Measurements from ENCODE around the gene RNF220. TPM values are rescaled to one million over a fixed set of nuclear protein-coding genes. Genes with fewer than 3 reads are reported as not detected.
A peak's percentile ranks its signal among the peaks of the same experiment; 100 is the strongest.

RNF220 gene
- total RNA-seq, 1 experiment from 2014 or later = 57.4 TPM

DNA sequence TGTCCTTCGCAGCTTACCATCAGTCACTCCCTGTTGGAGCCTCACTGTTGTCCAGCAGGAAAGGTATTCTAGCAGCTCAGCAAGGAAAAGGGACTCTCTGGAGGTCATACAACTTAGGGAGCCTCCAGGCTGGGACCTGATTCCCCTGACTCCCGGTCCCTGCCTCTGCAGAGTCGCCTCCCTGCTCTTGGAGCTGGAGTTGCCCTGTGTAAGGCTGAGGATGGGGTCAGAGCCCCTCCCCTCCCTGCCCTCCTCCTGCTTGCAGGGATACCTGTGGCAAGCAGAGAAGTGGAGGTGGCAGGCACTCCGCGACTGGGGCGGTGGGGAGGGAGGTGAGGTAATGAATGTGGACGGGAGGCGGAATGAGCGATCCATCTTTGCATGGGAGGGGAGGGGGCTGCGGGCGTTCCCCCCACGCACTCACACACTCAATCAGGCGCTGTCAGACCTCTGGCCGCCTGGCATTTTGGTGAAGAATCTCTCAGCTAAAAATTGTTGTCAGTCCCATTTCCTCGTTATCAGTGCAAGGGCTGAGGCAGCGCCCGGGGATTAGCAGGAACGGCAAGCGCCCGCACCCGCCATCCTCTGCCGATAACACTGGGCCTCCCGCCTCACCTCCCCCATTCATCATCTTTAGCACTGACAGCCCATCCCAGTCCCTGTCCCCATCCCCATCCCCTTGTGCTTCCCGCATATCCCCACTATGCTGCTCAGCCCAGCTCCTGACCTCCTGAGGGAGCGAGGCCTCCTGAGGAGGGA is 204.9 kb downstream of the RNF220 start:
- no peak for DNase-seq (ENCODE audit: low spot score)

GRCh38 chr1:44610527-44611148 is 205.6 kb downstream of the RNF220 start:
- no peak for DNase-seq (ENCODE audit: low spot score)

- no peak for DNase-seq (ENCODE audit: low spot score)
Measured at GRCh38 chr1:44611419-44611818, 206.4 kb downstream of the RNF220 start.

- no peak for DNase-seq (ENCODE audit: low spot score)
Measured at GRCh38 chr1:44611866-44612265, 206.8 kb downstream of the RNF220 start.

DNA sequence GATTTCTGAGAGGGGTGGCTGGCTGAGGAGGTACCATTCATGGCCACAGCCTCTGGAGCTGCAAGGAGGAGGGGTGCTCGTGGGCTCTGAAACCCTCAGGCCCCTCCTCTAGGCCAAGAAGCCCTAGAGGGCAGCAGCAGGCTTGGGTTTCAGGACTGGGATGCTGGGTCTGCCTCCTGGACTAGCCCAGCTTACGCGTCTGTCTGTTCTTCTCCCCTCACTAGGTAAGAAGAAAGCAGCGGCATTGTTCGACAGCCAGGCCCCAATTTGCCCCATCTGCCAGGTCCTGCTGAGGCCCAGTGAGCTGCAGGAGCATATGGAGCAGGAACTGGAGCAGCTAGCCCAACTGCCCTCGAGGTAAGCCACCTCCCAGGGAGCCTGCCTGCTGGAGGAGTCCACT is 208.9 kb downstream of the RNF220 start:
- no peak for DNase-seq (ENCODE audit: low spot score)

DNA sequence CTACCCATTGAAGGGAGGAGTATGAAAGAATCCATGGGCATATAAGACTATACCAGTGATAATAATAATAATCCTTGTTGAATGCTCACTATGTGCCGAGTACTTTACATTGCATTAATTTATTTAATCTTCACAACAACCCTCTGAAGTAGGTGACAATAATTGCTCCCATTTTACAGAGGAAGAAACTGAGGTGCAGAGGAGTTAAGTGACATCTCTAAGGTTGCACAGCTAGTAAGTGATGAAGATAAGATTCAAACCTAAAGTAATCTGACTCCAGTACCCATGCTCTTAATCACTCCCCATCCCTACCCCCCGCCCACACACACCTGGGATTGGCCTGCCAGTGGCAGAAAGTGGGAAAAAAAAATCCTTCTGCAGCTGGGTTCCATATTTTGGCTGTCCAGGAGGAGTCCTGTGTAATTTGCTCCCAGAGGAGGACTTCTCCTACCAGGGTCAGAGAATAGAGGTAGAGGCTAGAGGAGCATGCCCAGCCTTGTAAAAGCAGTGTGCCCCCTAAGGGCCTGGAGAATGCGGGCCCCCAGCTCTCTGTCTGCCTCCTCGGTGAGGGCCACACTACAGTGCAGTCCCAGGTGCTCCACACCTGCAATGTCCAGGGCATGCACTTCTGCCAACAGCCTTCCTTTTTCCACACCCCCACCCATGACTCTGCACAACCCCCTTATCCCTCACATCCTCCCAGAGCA is 211.4 kb downstream of the RNF220 start:
- DNase-seq (ENCODE audit: low spot score) = no peak

GRCh38 chr1:44616991-44617702 is 212.1 kb downstream of the RNF220 start:
- DNase-seq (ENCODE audit: low spot score) = peak; percentile 28

DNA sequence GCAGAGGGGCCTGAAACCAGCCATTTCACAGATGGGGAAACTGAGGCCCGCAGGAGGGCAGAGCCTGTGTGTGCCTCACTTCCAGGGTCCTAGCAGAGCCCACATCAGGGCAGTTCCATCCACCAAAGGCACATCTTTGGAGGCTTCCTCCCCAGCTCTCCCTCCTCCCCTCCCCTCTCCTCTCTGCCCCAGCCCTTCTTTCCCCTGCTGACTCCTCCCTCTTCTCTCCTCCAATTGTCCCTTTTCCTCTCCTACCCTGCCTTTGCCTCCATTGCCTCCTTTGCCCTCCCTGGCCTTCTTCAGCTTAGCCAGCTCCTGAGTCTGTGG is 212.6 kb downstream of the RNF220 start:
- DNase-seq (ENCODE audit: low spot score) = no peak

GRCh38 chr1:44619261-44619900 is 214.3 kb downstream of the RNF220 start:
- DNase-seq (ENCODE audit: low spot score) = peak; percentile 79

DNA sequence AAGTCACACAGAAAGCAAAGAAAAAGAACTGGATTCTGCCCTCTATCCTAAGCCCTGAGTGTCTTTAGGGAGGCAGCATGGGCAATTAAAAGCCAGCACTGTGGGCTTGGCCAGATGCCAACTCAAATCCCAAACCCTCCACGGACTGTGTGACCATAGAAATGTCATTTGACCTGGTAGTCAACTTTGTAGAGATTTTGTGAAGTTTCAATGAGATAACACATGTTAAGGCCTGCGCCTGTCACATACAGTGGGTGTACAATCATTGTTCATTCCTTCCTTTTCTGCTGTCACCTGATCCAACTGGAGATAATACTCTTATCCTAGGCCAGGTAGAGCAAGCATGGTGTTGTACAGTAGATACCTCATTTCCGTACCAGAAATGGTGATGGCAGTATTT is 215.0 kb downstream of the RNF220 start:
- DNase-seq (ENCODE audit: low spot score) = no peak

GRCh38 chr1:44621841-44622286 is 216.8 kb downstream of the RNF220 start:
- DNase-seq (ENCODE audit: low spot score) = no peak

- DNase-seq (ENCODE audit: low spot score) = no peak
Measured at GRCh38 chr1:44624268-44624901, 219.3 kb downstream of the RNF220 start.

- no peak for DNase-seq (ENCODE audit: low spot score)
Measured at GRCh38 chr1:44625348-44625747, 220.3 kb downstream of the RNF220 start.

- DNase-seq (ENCODE audit: low spot score) = peak; percentile 87
Measured at GRCh38 chr1:44628962-44629756, 224.1 kb downstream of the RNF220 start.

DNA sequence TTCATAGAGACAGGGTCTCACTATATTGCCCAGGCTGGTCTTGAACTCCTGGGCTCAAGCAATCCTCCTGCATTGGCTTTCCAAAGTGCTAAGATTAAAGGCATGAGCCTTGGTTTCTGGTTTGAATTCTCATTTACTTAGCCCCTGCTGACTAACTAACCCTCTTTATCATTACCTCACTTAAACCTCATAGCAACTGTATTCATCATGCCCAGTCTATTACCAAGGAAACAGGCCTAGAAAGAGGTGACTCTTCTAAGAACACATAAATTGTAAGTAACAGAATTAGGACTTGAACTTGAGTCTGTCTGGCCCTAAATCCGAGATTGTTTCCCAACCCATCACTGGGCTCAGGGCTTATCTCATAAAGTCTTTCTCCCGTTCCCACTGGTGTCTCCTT is 225.1 kb downstream of the RNF220 start:
- DNase-seq (ENCODE audit: low spot score) = no peak

DNA sequence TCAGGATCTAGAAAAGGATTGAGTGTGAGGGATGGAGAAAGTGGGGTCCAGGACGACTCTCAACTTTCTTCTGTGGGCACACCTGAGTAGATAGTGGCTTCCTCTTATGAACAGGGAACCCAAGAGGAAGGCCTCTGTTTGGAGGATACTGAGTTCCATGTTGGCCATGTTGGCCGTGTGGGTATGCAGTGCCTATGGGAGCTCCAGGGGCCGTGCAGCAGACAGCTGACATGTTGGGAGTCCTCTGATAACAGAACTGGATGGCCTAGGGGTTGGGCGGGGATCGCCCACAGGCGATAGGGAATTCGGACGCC is 226.2 kb downstream of the RNF220 start:
- no peak for DNase-seq (ENCODE audit: low spot score)

DNA sequence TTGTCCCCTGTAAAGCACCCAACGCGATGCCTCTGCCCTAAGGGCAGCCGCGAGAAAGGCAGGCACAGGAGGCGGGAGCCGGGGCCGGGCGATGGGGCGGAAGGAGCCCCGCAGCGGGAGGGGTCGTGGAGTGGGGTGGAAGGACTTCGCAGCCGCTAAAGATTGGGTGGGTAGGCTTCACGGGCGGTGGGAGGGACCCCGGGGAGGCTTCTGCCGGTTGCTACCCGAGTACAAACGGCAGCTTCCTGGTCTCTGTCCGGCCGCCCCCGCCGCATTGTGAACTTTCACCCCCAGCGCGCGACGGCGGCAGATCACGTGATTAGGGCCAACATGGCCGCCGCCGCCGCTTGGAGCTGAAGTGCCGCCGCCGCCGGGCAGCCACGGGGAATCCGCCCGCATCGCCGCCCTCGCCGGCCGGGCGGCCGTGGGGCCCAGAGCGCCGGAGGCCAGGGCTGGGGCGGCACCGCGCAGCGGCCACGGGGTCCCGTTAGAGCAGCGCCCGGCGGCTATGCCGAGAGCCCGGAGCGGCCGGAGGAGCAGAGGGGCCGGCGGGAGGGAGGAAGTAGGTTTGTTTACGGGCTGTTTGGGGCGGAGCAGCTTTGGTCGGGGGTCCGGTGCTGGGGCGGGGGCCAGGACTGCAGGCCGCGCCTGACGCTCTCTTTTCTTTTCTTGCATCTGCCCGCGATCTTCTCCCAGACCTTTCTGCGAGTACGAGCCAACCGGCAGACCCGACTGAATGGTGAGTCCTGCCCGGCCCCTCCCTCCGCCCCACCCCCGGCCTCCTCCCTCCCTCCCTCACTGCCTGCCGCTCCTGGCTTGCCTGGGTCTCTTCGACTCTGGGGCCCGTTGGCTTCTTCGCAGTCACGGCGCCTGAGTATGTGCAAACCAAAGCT is 226.8 kb downstream of the RNF220 start:
- DNase-seq (ENCODE audit: low spot score) = peak; percentile 68

DNA sequence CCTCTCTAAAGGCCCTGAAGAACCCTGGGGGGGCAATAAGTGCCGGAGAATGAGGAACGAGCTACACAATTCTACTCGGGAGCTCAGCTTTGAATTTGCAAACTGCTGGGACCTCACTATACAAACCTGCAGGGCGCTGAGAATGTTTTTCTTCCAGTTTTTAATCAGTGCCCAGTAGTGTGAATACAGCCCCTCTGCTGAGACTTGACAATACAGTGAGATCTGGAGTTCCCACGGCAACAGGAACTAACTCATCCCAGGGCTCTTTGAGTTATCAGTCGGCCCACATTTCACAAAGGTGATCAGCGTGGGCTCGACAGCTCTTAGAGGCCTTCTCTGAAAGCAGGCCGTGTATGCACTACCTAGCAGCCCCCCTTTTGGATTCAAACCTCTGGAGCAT is 227.5 kb downstream of the RNF220 start:
- no peak for DNase-seq (ENCODE audit: low spot score)

DNA sequence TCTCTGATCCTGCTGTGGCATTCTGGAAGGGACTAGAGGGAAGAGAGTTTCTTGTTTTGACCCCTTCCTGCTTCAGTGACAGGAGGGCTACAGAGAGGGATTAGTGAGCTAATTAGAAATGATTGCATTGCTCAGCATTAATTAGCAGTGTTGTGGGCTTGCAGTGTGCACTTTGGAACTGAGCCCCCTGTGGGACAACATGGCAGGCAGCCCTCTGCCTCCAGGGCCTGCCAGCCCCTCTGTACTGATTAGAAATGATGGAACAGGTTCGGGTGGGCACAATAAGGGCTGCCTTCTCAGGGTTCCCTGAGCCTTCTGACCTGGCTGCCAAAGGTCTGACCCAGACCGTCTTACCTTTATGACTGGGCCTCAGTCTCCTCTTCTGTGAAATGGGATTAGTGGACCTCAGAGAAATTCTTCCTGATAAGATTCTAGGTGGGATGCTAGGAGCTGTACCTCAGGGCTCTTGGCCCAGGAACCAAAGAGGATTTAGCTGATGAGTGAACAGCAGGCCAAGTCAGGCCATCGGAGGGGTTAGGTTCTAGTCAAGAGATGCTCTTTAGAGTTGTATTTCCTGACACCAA is 229.6 kb downstream of the RNF220 start:
- DNase-seq (ENCODE audit: low spot score) = no peak
